Aorta (tissue), 5 donors: Measurements from ENCODE around the gene EPSTI1. TPM values are rescaled to one million over a fixed set of nuclear protein-coding genes. Genes with fewer than 3 reads are reported as not detected.

Experiments
- ATAC-seq: fragments of 200-7000 bp; cut with Tn5 transposase; one replicate; pipeline ENCODE4 v1.9.1; 2022; ENCODE audit warnings: moderate library complexity; ENCODE audit not compliant: low FRiP score
- DNase-seq, 2 donors: peaks; one replicate each; pipeline ENCODE4 v3.0.0-alpha.2; 2020
- H3K27ac ChIP-seq, 2 donors: one replicate each; pipeline ENCODE4 v1.5.1; 2013; ENCODE audit warnings: low read length in 2 of 2, mild to moderate bottlenecking in 2 of 2, moderate library complexity in 2 of 2, control low read depth in 1 of 2, inconsistent platforms in 1 of 2, low read depth in 1 of 2
- H3K27me3 ChIP-seq, 2 donors: one replicate each; pipeline ENCODE4 v1.6.1; 2013; ENCODE audit warnings: control low read depth in 1 of 2, low read length in 1 of 2, mild to moderate bottlenecking in 1 of 2, moderate library complexity in 1 of 2; ENCODE audit not compliant: insufficient read depth in 2 of 2, control insufficient read depth in 1 of 2
- H3K36me3 ChIP-seq, 2 donors: one replicate each; pipeline ENCODE4 v1.6.1; 2013; ENCODE audit warnings: control low read depth in 1 of 2, low read length in 1 of 2, mild to moderate bottlenecking in 1 of 2; ENCODE audit not compliant: insufficient read depth in 2 of 2, control insufficient read depth in 1 of 2
- H3K4me1 ChIP-seq, 2 donors: one replicate each; pipeline ENCODE4 v1.6.1; 2013; ENCODE audit warnings: low read length in 2 of 2, control low read depth in 1 of 2, mild to moderate bottlenecking in 1 of 2, moderate library complexity in 1 of 2; ENCODE audit not compliant: insufficient read depth in 2 of 2, control insufficient read depth in 1 of 2
- H3K4me3 ChIP-seq, 2 donors: one replicate each; pipeline ENCODE4 v1.5.1; 2013; ENCODE audit warnings: low read length in 2 of 2, control low read depth in 1 of 2, mild to moderate bottlenecking in 1 of 2
- H3K9me3 ChIP-seq: one replicate; pipeline ENCODE4 v1.6.1; 2013; ENCODE audit warnings: mild to moderate bottlenecking, low read length; ENCODE audit not compliant: control insufficient read depth
- WGBS, 2 donors: extraction: QIAGEN DNeasy Blood & Tissue Kit; methylation state at CpG; one replicate each; pipeline ENCODE4 v1.1.7; 2013; 5-methylcytosine and 5-hydroxymethylcytosine counted together
- intact Hi-C, 2 donors: fragments of 100-400 bp; cut with DNase I; formaldehyde crosslinking; loops; one replicate each; pipeline versions ENCODE4 v1.14.2 to v1.15.0; 2022
- polyA plus RNA-seq, 2 donors: library from polyadenylated mRNA; stranded (reverse); fragments of 200-250 nt; gene quantifications; one replicate each; pipeline ENCODE4 v1.2.3, GENCODE V29; 2013
- total RNA-seq, 2 donors: library from RNA; stranded (reverse); fragmentation: NEBNext Ultra II Directional; extraction: Animal tissue kit (Norgen Biotek cat#: 25700); gene quantifications; one replicate each; pipeline ENCODE4 v1.2.1, GENCODE V29; 2021
- donor health status: healthy with polysubstance abuse.
- donor health status: Bipolar disorder and iron deficiency.
- donor health status: DM: no; HTN: no; CAD: no.
- donor health status: DM: no; HTN: no; CAD: no.
- donor health status: DM: yes; HTN: yes; CAD: no.

The EPSTI1 gene
- total and polyA plus RNA-seq, 4 donors: 2.7 to 13.6 (median 7.9) TPM

DNA sequence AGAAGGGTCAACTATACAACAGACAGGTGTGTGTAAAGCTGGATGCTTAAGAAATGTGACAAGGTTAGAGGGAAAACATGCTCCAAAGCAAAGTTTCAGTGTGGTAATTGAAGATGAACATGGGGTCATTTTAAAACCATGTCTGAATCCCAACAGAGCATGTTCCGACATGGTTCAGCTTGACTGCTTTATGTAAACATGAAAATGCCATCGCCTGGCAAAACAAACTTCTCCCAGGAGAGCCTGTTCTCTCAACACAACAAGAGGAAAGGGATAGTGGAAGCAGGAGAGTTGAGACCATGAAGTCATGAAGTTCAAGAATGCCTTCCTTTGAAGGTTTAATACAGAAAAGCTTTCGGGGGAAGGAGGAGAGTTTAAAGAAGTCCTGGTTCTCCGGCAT, 85.8 kb downstream of the EPSTI1 start:
- H3K27ac ChIP-seq: no peak overlapping the region
- intact Hi-C loops: no loop called here
- 71 to 75% methylated on average over 4 of the region's 4 CpGs for WGBS, 2 donors
- H3K27me3 ChIP-seq: no peaks in the 10 kb centered on the region
- H3K9me3 ChIP-seq: no peaks in the 10 kb centered on the region
- ATAC-seq (no peak), DNase-seq (no peak)
- H3K4me3 ChIP-seq: no peak overlapping the region
- H3K4me1 ChIP-seq: no peaks in the 10 kb centered on the region
- H3K36me3 ChIP-seq: no peaks in the 10 kb centered on the region

DNA sequence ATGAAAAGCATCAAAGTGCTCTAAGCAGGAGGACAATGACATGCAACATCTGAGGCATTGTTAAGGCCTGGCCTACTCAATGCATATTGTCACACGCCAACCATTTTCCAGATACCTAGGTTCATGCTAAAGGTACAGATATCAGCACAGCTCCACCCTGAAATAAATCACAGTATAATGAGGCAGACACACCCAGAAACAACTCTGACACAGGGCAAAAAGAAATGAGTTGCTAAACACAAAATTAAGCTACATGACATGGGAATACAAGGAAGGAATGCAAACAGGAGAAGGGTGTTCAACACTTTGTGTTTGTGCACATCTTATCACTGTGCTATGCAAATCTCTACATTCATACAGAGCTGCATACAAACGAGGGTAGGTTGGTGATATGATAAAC, 86.5 kb downstream of the EPSTI1 start:
- DNase-seq (no peak), ATAC-seq (no peak)
- Histone ChIP-seq H3K4me3 (no peak overlapping the region), H3K9me3 (no peaks in the 10 kb centered on the region), H3K27me3 (no peaks in the 10 kb centered on the region), H3K27ac (no peak overlapping the region), H3K4me1 (no peaks in the 10 kb centered on the region), H3K36me3 (no peaks in the 10 kb centered on the region)
- intact Hi-C loops: no loop called here
- WGBS, 2 donors: 82 to 87% methylated on average over 2 of the region's 2 CpGs

DNA sequence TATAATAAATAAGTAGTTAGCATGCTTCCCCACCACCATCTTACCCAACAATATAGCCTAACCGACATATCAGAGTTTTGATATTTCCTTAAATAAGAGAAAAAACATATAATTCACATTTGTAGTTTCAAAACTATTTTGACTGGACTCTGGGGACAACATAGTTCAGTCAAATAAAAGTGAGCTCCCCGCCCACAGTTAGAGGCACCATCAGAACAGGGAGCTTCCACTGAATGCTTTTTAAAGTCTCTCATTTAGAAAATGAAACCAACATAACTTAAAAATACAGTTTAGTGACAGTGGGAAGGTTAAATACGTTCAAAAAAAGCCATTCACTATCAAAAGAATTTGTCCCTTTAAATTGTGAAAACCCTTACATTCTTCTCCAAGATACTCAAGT, 92.8 kb downstream of the EPSTI1 start:
- no peaks in the 10 kb centered on the region for H3K27me3 ChIP-seq
- no peak overlapping the region for H3K27ac ChIP-seq
- 82 to 83% methylated on average over 3 of the region's 3 CpGs for WGBS, 2 donors
- H3K4me1 ChIP-seq: no peaks in the 10 kb centered on the region
- no peaks in the 10 kb centered on the region for H3K9me3 ChIP-seq
- H3K4me3 ChIP-seq: no peak overlapping the region
- H3K36me3 ChIP-seq: peaks cover 0 to 3% of the 10 kb centered on the region in 2 donors
- ATAC-seq (no peak), DNase-seq (no peak)
- intact Hi-C loops: no loop called here

DNA sequence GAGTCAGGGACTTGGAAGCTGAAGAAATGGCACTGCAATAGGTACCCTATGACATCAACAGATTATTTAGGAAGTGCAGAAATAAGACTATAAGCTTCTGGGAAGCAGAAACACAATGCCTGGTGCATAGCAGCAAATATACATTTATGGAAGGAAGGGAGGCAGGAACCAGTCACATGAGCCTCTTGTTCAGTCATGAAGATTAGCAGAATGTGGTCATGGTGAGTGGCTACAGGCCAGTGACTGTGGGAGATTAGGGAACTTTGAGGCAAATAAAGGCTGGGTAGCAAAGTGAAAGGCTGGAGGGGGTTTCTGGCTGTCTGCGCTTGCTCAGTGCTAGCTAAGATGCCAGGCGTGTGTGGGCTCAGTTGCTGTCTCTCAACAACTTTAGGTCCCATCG, 96.3 kb downstream of the EPSTI1 start:
- no peaks in the 10 kb centered on the region for H3K27me3 ChIP-seq
- no peak overlapping the region for H3K27ac ChIP-seq
- DNase-seq (no peak), ATAC-seq (no peak)
- WGBS, 2 donors: 96 to 97% methylated on average over 3 of the region's 3 CpGs
- no peaks in the 10 kb centered on the region for H3K9me3 ChIP-seq
- peaks cover 0 to 3% of the 10 kb centered on the region in 2 donors for H3K36me3 ChIP-seq
- intact Hi-C loops: no loop called here
- H3K4me1 ChIP-seq: no peaks in the 10 kb centered on the region
- no peak overlapping the region for H3K4me3 ChIP-seq

DNA sequence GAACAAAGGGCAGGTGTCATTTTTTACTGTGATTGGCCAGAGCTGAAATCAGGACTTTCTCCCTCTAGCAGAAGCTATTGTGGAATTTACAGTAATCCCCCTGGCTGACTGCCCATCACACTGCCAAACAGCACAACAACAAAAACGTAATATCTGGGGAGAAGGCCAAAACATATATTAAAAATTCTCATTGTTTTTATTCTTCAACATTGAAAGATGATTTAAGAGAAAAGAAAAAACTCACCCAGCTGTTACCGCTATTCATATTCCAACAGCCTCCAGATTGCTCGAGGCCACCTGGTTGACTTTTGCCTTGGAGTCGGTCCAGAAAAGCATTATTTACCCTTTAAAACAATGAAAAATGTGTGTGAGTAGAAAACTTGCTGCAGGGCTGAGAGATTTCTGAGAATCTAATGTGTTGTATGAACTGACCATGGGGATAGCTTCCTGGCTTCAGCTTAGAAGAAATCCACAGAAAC, 97.2 kb downstream of the EPSTI1 start:
- Histone ChIP-seq H3K4me3 (no peak overlapping the region), H3K27me3 (no peaks in the 10 kb centered on the region), H3K9me3 (no peaks in the 10 kb centered on the region), H3K36me3 (peaks cover 0 to 3% of the 10 kb centered on the region in 2 donors), H3K4me1 (no peaks in the 10 kb centered on the region), H3K27ac (no peak overlapping the region)
- ATAC-seq: no peak
- WGBS, 2 donors: 3 to 7% methylated on average over 4 of the region's 4 CpGs
- no peak for DNase-seq
- intact Hi-C loops: no loop called here

DNA sequence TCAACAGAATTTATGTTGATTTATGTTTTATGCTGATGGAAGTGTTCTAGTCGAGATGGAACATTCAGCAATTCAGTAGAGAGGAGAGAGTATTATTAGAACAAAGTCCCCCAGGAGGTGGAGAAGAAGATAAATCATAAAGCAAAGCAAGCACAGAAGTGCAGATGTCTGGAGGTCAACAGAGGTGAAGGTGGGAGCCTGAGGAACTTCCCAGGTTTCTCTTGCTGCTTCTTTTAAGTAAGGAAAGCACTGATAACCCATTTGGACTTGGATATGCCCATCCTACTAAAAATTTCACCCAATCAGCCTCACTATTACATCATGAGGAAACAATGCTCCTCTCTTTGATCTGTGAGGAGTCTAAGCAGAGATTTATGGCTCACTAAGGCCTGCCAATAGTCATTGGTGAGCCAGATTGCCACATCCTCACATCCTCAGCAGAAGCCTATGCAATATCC, 98.8 kb downstream of the EPSTI1 start:
- WGBS, 2 donors: 29 to 59% methylated on average over 1 of the region's 1 CpG
- Histone ChIP-seq H3K4me3 (no peak overlapping the region), H3K27me3 (no peaks in the 10 kb centered on the region), H3K9me3 (no peaks in the 10 kb centered on the region), H3K36me3 (peaks cover 0 to 3% of the 10 kb centered on the region in 2 donors), H3K27ac (no peak overlapping the region), H3K4me1 (no peaks in the 10 kb centered on the region)
- no peak for DNase-seq
- ATAC-seq: peak; percentile 37
- intact Hi-C loops: no loop called here

DNA sequence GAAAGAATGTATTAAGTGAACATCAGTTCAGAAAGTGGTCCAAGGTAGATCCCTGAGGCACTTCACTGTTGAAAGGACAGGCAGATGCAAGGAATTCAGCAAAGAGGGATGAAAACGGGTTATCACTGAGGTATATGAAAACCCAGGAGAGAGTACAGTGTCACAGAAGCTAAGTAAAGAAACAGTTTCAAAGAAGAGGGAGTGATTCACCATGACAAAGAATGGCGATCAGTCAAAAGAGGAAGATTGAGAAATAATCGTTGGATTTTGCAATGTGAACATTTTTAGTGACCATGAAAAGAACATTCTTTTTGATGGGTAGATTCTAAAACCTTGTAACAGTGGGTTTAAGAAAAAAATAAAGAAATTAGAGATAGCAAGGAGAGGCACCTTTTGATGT, 99.3 kb downstream of the EPSTI1 start:
- Histone ChIP-seq H3K4me1 (no peaks in the 10 kb centered on the region), H3K27me3 (no peaks in the 10 kb centered on the region), H3K36me3 (peaks cover 0 to 3% of the 10 kb centered on the region in 2 donors), H3K9me3 (no peaks in the 10 kb centered on the region), H3K27ac (no peak overlapping the region), H3K4me3 (no peak overlapping the region)
- intact Hi-C loops: no loop called here
- DNase-seq (no peak), ATAC-seq (no peak)
- 87 to 88% methylated on average over 3 of the region's 3 CpGs for WGBS, 2 donors

DNA sequence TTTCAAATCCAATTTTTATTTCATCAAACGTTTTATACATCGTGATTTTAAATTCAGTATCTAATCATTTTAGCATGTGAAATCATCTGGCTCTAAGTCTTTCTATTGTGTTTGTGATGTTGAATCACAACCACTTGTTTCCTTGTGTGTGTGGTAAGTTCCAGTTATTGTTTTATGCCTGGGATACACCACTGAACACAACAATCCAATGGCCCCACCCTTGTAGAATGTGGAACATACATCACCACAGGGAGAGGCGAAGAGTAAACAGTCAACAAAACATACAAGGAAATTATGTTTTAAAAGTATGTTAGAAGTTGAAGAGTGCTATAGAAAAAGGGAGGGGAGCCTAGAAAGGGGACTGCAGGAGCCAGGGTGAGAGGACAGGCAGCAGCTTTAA, 100.5 kb downstream of the EPSTI1 start:
- 95% methylated on average over 3 of the region's 3 CpGs for WGBS, 2 donors
- no peaks in the 10 kb centered on the region for H3K4me1 ChIP-seq
- no peak overlapping the region for H3K4me3 ChIP-seq
- no peak for ATAC-seq
- DNase-seq: no peak
- no peak overlapping the region for H3K27ac ChIP-seq
- H3K27me3 ChIP-seq: no peaks in the 10 kb centered on the region
- H3K36me3 ChIP-seq: no peaks in the 10 kb centered on the region
- no peaks in the 10 kb centered on the region for H3K9me3 ChIP-seq
- intact Hi-C loops: no loop called here

DNA sequence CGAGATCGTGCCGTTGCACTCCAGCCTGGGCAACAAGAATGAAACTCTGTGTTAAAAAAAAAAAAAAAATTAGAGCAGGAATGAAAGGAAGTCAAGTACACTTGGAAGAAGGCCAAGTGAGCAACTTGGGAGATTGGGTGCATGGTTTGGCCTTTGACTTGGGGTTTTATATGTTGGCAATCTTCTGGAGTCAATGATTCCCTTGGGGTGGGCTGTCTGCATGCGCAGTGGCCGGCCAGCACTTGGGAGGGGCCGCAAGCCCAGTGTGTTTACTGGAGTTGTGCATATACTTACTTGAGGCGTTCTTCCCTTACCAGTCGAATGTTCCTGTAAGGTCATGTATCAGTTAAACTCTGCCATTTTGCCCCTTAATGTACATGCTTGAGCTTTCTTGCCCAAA, 106.7 kb downstream of the EPSTI1 start:
- WGBS, 2 donors: 89 to 91% methylated on average over 8 of the region's 8 CpGs

More for the DNA sequence above, 106.7 kb downstream of the EPSTI1 start:
- Histone ChIP-seq H3K36me3 (no peaks in the 10 kb centered on the region), H3K27ac (no peak overlapping the region), H3K9me3 (no peaks in the 10 kb centered on the region), H3K4me3 (no peak overlapping the region), H3K27me3 (no peaks in the 10 kb centered on the region), H3K4me1 (no peaks in the 10 kb centered on the region)
- DNase-seq (no peak), ATAC-seq (no peak)
- intact Hi-C loops: no loop called here
